GM10847 (cell line): ENCODE measurements around the gene KRT73.

Experiments used
- POLR2A ChIP-seq: IDR thresholded peaks from 2 replicates; pipeline ENCODE4 v1.6.1; 2011; ENCODE audit not compliant: insufficient read length; ENCODE audit errors: extremely low read depth

KRT73 gene

DNA sequence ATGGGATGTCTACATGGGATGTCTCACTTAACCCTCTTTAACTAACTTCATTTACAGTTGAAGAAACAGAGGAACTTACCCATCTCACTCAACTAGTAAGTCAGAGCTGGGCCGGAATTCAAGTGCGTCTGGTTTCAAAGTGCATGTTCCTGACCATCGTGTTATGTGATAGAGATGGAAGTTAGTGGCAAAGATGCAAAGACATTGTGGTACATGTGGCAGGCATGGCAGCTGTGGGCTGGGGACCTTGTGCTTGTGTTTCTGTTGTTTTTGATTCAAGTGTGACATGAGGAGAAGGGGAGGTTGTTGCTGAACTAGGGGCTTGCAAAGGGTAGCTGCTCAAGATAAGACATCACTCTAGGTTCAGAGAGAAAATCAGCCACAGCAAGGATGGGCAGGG, 42.4 kb downstream of the KRT73 start:
- TF ChIP-seq POLR2A: no peak

DNA sequence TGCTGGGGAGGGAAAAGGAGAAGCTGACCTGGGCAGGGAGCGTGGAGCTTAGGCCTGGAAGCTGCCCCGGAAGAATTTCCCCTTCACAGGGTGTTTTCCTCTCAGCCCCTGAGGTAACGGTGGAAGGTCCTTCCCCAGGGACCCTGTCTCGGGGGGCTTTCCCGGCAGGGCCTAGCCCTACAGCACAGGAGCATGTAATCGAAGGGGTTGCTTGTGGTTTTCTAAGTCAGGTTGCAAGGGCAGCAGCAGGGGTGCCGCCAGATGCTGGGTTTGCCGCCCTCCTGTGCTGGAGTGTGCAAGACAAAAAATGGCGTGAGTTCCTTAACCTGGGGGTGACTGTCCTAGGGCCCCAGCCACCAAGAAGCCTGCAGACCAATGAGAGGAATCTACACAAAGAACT, 43.1 kb downstream of the KRT73 start:
- TF ChIP-seq POLR2A: no peak

DNA sequence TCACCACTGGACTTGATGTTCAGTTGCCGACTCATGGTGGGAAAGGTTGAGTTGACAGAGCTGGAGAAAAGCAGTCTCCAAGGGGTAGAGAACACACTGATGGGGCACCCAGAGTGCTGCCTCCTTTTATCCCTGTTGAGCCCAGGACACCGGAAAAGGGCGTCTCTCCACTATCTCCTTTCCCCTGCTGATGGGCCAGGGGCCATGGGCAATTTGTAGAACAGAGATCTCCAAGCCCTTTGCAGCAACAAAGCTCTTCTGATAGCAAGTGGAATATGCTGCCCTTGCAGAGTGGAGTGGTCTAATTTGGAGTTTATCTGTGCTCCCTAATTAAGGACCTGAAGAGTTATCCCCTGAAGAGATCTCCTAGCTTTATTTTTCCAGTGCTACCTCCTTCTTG, 44.6 kb downstream of the KRT73 start, which contains the start of gene KRT74:
KRT74 (minus strand) TSS at position 101 of the 400 bp plus-strand sequence; CDS start at position 35, 66 bp downstream.
- TF ChIP-seq POLR2A: no peak

DNA sequence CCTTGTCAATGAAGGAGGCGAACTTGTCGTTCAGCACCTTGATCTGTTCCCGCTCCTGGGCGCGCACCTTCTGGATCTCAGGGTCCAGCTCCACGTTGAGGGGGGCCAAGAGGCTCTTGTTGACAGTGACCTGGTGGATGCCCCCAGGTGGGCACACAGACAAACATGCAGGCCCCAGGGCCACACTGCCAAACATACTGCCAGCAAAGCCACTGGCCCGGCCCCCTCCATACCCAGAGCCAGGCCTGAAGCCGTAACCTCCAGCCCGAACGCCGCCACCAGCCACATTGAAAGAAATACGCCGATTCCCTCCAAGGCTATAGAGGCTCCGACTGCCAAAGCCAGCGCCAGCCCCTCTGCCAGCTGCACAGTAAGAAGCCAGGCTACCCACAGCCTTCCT, 45.1 kb downstream of the KRT73 start:
- no peak for TF ChIP-seq POLR2A

DNA sequence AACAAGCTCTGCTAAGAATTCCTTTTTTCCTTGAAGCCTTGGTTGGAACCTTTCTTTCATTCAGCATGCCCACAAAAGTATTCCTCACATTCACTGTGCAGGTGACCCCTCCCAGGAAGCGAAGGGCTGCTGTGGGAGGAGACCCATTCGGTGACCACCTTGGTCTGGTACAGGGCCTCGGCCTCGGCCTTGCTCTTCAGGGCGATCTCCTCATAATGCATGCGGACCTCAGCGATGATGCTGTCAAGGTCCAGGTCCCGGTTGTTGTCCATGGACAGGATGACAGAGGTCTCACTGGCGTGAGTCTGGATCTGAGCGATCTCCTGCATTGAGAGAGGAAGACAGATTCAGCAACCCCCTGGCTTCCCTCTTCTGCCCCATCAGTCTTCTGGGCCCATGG, 47.8 kb downstream of the KRT73 start:
- no peak for TF ChIP-seq POLR2A

DNA sequence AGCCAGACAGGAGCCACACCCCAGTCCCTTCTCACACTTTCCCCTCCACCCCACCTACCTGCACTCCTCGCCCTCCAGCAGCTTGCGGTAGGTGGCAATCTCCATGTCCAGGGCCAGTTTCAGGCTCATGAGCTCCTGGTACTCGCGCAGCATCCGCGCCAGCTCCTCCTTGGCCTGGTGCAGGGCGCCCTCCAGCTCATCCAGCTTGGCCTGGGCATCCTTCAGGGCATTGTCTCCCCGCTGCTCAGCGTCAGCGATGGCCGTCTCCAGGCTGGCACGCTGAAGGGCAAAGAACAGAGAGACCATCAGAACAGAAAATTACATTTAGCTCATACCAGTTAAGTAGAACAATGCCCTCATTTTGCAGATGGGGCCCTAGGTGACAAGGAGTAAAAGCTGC, 50.2 kb downstream of the KRT73 start:
- no peak for TF ChIP-seq POLR2A

DNA sequence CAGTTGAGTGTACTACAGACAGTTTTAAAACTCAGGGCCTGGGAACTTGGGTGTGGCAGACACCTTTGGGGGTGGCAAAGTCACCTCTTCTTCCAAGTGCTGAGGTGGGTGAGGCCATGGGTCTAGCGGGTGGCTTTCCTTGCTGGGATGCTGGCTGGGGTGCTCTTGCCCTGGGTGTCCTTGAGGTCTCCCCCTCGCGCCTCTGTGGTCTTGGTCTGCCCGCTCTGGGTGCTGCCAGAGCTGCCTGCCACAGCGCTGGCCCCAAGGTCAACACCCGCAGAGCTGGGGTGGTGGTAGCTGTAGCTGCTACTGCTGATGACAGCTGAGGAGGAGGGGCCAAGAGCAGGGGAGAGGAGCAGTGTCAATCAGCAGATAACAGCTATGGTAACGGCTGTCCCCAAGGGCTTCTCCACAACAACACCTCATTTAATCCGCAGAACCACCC, 51.5 kb downstream of the KRT73 start:
- TF ChIP-seq POLR2A: no peak

DNA sequence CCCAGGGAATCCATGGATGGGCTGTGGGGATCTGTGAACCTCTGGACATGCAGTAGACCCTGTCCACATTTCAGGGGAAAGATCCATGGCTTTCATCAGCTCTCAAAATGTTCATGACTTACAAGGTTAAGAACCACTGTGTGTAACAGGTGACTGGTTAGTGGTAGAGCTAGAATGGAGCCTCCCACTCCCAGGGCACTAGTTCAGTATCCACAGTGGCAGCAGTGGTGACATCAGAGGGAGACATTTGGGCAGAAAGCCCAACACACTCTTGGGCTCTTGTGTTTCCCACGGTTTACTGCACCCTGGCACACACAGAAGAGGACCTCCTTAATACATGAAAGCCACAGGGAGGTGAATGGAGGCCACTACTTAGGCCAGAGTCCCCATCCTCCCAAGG, 53.8 kb downstream of the KRT73 start:
- no peak for TF ChIP-seq POLR2A

DNA sequence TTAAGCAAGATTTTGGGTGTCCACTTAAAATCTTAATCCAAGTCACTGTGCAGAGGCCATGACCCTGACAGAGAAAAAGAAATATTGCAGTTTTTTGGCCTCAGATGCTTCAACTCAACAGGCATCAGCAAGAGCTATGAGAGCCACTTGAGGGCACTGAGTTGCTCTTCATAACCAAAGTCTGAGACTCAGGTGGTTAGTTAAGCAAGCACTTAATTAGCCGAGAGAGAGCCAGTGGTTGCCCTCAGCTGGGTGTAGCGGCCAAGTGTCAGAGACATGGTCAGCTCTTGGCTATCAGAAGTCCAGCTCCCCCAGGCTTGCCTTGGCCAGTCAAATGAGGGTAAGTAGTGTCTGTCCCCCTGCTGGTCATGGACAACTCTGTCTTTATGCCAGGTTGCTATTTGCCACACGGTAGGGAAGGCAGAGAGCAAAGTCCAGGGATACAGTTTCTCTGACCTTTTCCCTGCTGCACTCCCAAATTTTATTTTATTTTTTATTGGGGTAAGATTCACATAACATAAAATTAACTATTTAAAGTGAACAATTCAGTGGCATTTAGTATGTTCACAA, 56.4 kb downstream of the KRT73 start:
- no peak for TF ChIP-seq POLR2A

DNA sequence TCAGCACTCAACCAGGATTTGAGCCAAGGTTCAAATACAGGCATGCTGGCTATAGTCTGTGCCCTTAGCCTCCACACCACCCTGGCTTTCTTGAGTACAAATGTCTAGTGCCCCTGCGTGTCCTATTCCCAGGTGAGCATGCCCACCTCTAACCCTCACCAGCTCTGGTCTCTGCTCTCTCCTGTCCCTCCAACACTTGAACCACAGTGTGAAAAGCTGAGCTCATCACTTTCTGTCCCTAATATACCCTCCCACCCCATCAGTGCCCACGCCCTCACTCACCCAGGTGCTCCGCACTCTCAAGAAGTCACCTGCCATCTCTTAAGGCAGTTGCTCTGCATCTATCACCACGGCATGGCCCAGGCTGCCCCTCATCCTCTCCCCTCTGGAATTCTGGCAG, 58.4 kb downstream of the KRT73 start:
- TF ChIP-seq POLR2A: no peak

DNA sequence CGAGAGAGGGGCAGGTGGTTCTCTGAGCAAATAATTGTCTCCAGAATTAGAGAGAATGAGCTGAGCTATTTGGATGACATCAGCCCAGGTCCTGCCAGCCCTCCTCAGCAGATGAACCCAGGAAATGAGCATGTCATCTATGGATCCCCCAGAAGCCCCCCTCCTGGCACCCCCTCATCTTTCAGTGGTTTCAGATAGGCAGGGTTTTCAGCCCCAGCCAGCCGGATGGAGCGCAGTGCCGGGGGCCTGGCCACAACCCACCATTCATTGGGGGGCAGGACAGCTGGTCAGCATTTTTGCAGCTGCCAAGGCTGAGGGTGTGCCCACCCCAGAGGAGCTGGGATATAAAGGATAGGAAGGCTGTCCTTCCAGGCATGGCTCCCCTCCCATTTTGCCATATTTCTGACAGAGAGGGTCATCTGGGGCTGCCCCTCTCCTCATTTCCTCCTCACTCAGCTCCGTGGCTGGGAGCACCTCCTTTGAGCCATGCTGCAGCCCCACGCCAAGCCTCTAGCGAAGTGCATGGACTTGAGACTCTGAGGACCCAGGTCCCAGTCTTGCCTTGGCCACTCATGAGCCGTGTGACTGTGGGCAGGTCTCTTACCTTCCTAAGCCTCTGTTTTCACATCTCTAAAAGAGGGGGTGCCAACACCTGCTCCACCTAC, 59.4 kb downstream of the KRT73 start:
- no peak for TF ChIP-seq POLR2A
